HFFc6 (cell line): ENCODE measurements around the gene FBXW12. TPM values are rescaled to one million over a fixed set of nuclear protein-coding genes. Genes with fewer than 3 reads are reported as not detected.

ENCODE experiments used
- DNase-seq: peaks from one replicate; pipeline ENCODE4 v3.0.0-alpha.2; 2018
- H3K27ac Mint-ChIP-seq: 2 replicates; pipeline ENCODE4 v1.8.0; 2020; ENCODE audit warnings: mild to moderate bottlenecking, mixed read lengths
- H3K27me3 Mint-ChIP-seq: 2 replicates; pipeline ENCODE4 v1.8.0; 2021; ENCODE audit warnings: mild to moderate bottlenecking, moderate library complexity, mixed read lengths; ENCODE audit not compliant: insufficient read depth
- H3K36me3 Mint-ChIP-seq: 2 replicates; pipeline ENCODE4 v1.8.0; 2021; ENCODE audit warnings: low read depth, mixed read lengths
- H3K4me1 Mint-ChIP-seq: 2 replicates; pipeline ENCODE4 v1.8.0; 2020; ENCODE audit warnings: low read depth, mixed read lengths
- H3K4me3 Mint-ChIP-seq: 2 replicates; pipeline ENCODE4 v1.8.0; 2020; ENCODE audit warnings: mild to moderate bottlenecking, moderate library complexity, mixed read lengths
- H3K9me3 Mint-ChIP-seq: 2 replicates; pipeline ENCODE4 v1.8.0; 2020; ENCODE audit warnings: mild to moderate bottlenecking, mixed read lengths
- CTCF ChIP-seq: fragments of 200-600 bp; sonication (generic); IDR thresholded peaks from 2 replicates; pipeline ENCODE4 v1.5.0; 2021; ENCODE audit warnings: antibody characterized with exemption, mild to moderate bottlenecking
- total RNA-seq, 6 experiments: library from RNA; stranded (reverse); fragmentation: NEBNext Ultra II Directional; extraction: Animal tissue kit (Norgen Biotek cat#: 25700); gene quantifications; 2 replicates in 1 of 6; 3 replicates in 5 of 6; pipeline ENCODE4 v1.2.3, GENCODE V29; 2021

FBXW12 gene
- total RNA-seq, 6 experiments from 2014 or later, result not detected

- peak overlapping the region; percentile 65; the same call in 1 of the 2 replicates for H3K4me3 Mint-ChIP-seq
- no peaks in the 10 kb centered on the region for H3K27me3 Mint-ChIP-seq
- H3K4me1 Mint-ChIP-seq, result peaks cover 49% of the 10 kb centered on the region
- peak; percentile 51 for TF ChIP-seq CTCF
- DNase-seq, result no peak
- peaks cover 6% of the 10 kb centered on the region for H3K36me3 Mint-ChIP-seq
- no peaks in the 10 kb centered on the region for H3K9me3 Mint-ChIP-seq
- peak overlapping the region; percentile 61; the same call in 1 of the 2 replicates for H3K27ac Mint-ChIP-seq
Measured at GRCh38 chr3:48432411-48433371, 60.7 kb downstream of the FBXW12 start.

- TF ChIP-seq CTCF, result no peak
- no peaks in the 10 kb centered on the region for H3K27me3 Mint-ChIP-seq
- DNase-seq, result peak; percentile 49
- H3K27ac Mint-ChIP-seq, result peak overlapping the region; percentile 81
- no peaks in the 10 kb centered on the region for H3K9me3 Mint-ChIP-seq
- H3K4me3 Mint-ChIP-seq, result peak overlapping the region; percentile 65
- peaks cover 45% of the 10 kb centered on the region for H3K4me1 Mint-ChIP-seq
- H3K36me3 Mint-ChIP-seq, result peaks cover 6% of the 10 kb centered on the region
Measured at GRCh38 chr3:48433472-48434118, 61.6 kb downstream of the FBXW12 start.

- H3K27me3 Mint-ChIP-seq, result no peaks in the 10 kb centered on the region
- H3K4me1 Mint-ChIP-seq, result peaks cover 53% of the 10 kb centered on the region
- peak overlapping the region; percentile 81 for H3K27ac Mint-ChIP-seq
- DNase-seq, result no peak
- H3K4me3 Mint-ChIP-seq, result no peak overlapping the region
- H3K36me3 Mint-ChIP-seq, result peaks cover 6% of the 10 kb centered on the region
- no peaks in the 10 kb centered on the region for H3K9me3 Mint-ChIP-seq
- no peak for TF ChIP-seq CTCF
Measured at GRCh38 chr3:48434591-48435222, 62.7 kb downstream of the FBXW12 start.

- peaks cover 6% of the 10 kb centered on the region for H3K36me3 Mint-ChIP-seq
- H3K4me1 Mint-ChIP-seq, result peaks cover 52% of the 10 kb centered on the region
- no peak overlapping the region for H3K4me3 Mint-ChIP-seq
Measured at GRCh38 chr3:48435223-48435595, 63.2 kb downstream of the FBXW12 start.

More at GRCh38 chr3:48435223-48435595, 63.2 kb downstream of the FBXW12 start:
- H3K27me3 Mint-ChIP-seq, result no peaks in the 10 kb centered on the region
- no peak overlapping the region; the same call in 1 of the 2 replicates for H3K27ac Mint-ChIP-seq
- no peak for TF ChIP-seq CTCF
- H3K9me3 Mint-ChIP-seq, result no peaks in the 10 kb centered on the region
- DNase-seq, result no peak
